HCT116 (cell line): ENCODE data around the gene RNF125. TPM values are rescaled to one million over a fixed set of nuclear protein-coding genes. Genes with fewer than 3 reads are reported as not detected.
"Not testable (repeated sequence)": the region's sequence is repeated elsewhere in the genome, so short reads cannot be mapped to it uniquely, and the experiment has no call there.

Experiments
- ATAC-seq: fragments of 200-7000 bp; cut with Tn5 transposase; 2 replicates; pipeline ENCODE4 v1.9.1; 2020; ENCODE audit warnings: mild to moderate bottlenecking, moderate library complexity
- BruUV-seq: library from RNA; stranded (reverse); fragments of 400-500 nt; replicated peaks from 2 replicates; lab custom pipeline; 2021; lab: Mats Ljungman, UMichigan
- CTCF ChIA-PET: fragments of 300-600 bp; sonication (Branson Sonifier 250); formaldehyde crosslinking; loops from one replicate; lab custom pipeline; 2021; ENCODE audit warnings: antibody characterized with exemption; lab: Charles Lee
- POLR2A ChIA-PET: fragments of 300-600, 350-600 bp; sonication (Branson Sonifier 250); formaldehyde crosslinking; loops from one replicate; lab custom pipeline; 2021; ENCODE audit warnings: antibody characterized with exemption; lab: Charles Lee
- RAD21 ChIA-PET, 2 experiments: fragments of 300-600 bp; sonication (Branson Sonifier 250); formaldehyde crosslinking; loops; one replicate each; lab custom pipeline; 2023; ENCODE audit warnings: low total read pairs in 2 of 2; ENCODE audit not compliant: uncharacterized antibody in 2 of 2, unreplicated experiment in 2 of 2, low non-redundant PET in 1 of 2; lab: Charles Lee
- DNase-seq: peaks from one replicate; pipeline ENCODE4 v3.0.0-alpha.2; 2010; ENCODE audit warnings: low read depth, low spot score
- H2AFZ ChIP-seq: fragments of 200-600 bp; shearing (Covaris generic), sonication (generic); 2 replicates; pipeline ENCODE4 v1.6.1; 2017; ENCODE audit warnings: low read depth, mixed run types, mixed read lengths, antibody characterized with exemption, low read length; ENCODE audit not compliant: poor library complexity, severe bottlenecking
- H3K27ac ChIP-seq: 2 replicates; pipeline ENCODE4 v1.5.1; 2012; ENCODE audit warnings: low read depth, low read length
- H3K27me3 ChIP-seq: fragments of 200-600 bp; sonication (generic); 2 replicates; pipeline ENCODE4 v1.6.1; 2016; ENCODE audit warnings: mixed run types, low read length, mixed read lengths; ENCODE audit not compliant: insufficient read depth
- H3K36me3 ChIP-seq, 2 experiments: fragments of 200-500 bp in 1 of 2; fragments of 200-600 bp in 1 of 2; sonication (Bioruptor generic) in 1 of 2; sonication (generic) in 1 of 2; 2 replicates each; pipeline versions ENCODE4 v1.5.1 to v1.6.1; 2014 to 2016; ENCODE audit warnings: low read length in 2 of 2, inconsistent platforms in 1 of 2, mixed read lengths in 1 of 2, mixed run types in 1 of 2; ENCODE audit not compliant: insufficient read depth in 2 of 2, control insufficient read depth in 1 of 2
- H3K4me1 ChIP-seq, 2 experiments: fragments of 200-600 bp in 1 of 2; sonication (generic) in 1 of 2; 2 replicates each; pipeline versions ENCODE4 v1.5.1 to v1.6.1; 2012 to 2017; ENCODE audit warnings: low read length in 2 of 2, inconsistent platforms in 1 of 2, mild to moderate bottlenecking in 1 of 2, mixed read lengths in 1 of 2, mixed run types in 1 of 2, moderate library complexity in 1 of 2; ENCODE audit not compliant: insufficient read depth in 2 of 2, control insufficient read depth in 1 of 2
- H3K4me2 ChIP-seq: fragments of 200-600 bp; sonication (generic); 2 replicates; pipeline ENCODE4 v1.6.1; 2017; ENCODE audit warnings: mixed run types, low read length, mixed read lengths
- H3K4me3 ChIP-seq, 2 experiments: fragments of 200-600 bp in 1 of 2; sonication (generic) in 1 of 2; replicated peaks in 1 of 2; 2 replicates each; pipeline ENCODE4 v1.5.1; 2011 to 2016; ENCODE audit warnings: low read length in 2 of 2, control low read depth in 1 of 2, low read depth in 1 of 2, mild to moderate bottlenecking in 1 of 2, mixed read lengths in 1 of 2, mixed run types in 1 of 2
- H3K79me2 ChIP-seq: fragments of 200-600 bp; sonication (generic); 2 replicates; pipeline ENCODE4 v1.6.1; 2017; ENCODE audit warnings: mild to moderate bottlenecking, mixed run types, low read length, moderate library complexity, mixed read lengths; ENCODE audit not compliant: insufficient read depth
- H3K9ac ChIP-seq: fragments of 200-600 bp; sonication (generic); 2 replicates; pipeline ENCODE4 v1.6.1; 2016; ENCODE audit warnings: low read length, mixed read lengths
- H3K9me2 ChIP-seq: fragments of 200-600 bp; sonication (generic), shearing (Covaris generic); 2 replicates; pipeline ENCODE4 v1.6.1; 2017; ENCODE audit warnings: mixed run types, mild to moderate bottlenecking, moderate library complexity; ENCODE audit not compliant: insufficient read depth
- H3K9me3 ChIP-seq, 2 experiments: fragments of 200-500 bp in 1 of 2; fragments of 200-600 bp in 1 of 2; sonication (Bioruptor generic) in 1 of 2; sonication (generic) in 1 of 2; 2 replicates each; pipeline ENCODE4 v1.6.1; 2014 to 2017; ENCODE audit warnings: low read length in 2 of 2, mixed read lengths in 2 of 2, inconsistent platforms in 1 of 2, low read depth in 1 of 2, mild to moderate bottlenecking in 1 of 2, mixed run types in 1 of 2, moderate library complexity in 1 of 2; ENCODE audit not compliant: control insufficient read depth in 1 of 2, insufficient read depth in 1 of 2
- H4K20me1 ChIP-seq: fragments of 200-600 bp; sonication (generic), shearing (Covaris generic); 2 replicates; pipeline ENCODE4 v1.6.1; 2017; ENCODE audit warnings: mixed run types, mild to moderate bottlenecking, moderate library complexity; ENCODE audit not compliant: insufficient read depth
- CEBPB ChIP-seq: IDR thresholded peaks from 2 replicates; pipeline ENCODE4 v1.6.1; 2012; ENCODE audit warnings: low read depth
- EZH2 ChIP-seq: fragments of 200-600 bp; sonication (generic); IDR thresholded peaks from 2 replicates; pipeline ENCODE4 v1.6.1; 2017; ENCODE audit warnings: antibody characterized with exemption, mixed run types
- JUND ChIP-seq: IDR thresholded peaks from 2 replicates; pipeline ENCODE4 v1.6.1; 2012
- intact Hi-C: fragments of 100-400 bp; cut with micrococcal nuclease; formaldehyde crosslinking; loops from 2 replicates; pipeline ENCODE4 v1.10.0; 2022
- total RNA-seq: library from RNA; stranded (reverse); gene quantifications from one replicate; pipeline ENCODE4 v1.2.1, GENCODE V29; 2021; ENCODE audit not compliant: unreplicated experiment
- TF ChIP-seq, protein P1 (sequence below): IDR thresholded peaks from 2 replicates; pipeline ENCODE4 v1.6.1; 2012

RNF125 gene
- total RNA-seq, 1 experiment from 2014 or later = 7.4 TPM

DNA sequence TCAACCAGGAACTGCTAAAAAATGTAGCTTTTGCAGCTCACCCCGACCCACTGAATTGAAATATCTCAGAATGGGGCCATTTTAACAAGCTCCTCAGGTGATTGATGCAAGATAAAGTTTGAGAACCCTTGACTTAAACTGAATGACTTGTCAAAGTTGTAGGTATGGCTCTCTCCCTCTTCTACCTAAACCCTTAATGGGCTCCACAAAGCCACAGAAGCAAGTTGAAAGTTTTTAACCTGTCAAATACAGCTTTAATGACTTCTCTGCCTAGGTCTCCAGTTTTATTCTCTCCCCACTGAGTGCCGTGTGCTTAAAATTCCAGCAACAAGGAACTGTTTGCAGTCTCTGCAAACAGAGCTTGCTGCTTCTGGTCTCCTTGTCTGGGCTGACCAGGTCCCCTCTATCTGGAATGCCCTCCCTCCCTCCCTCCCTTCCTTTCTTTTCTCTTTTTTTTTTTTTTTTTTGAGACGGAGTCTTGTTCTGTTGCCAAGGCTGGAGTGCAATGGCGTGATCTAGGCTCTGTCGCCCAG lies 19.7 kb upstream of the RNF125 start (continued):
- TF ChIP-seq, protein P1, sequence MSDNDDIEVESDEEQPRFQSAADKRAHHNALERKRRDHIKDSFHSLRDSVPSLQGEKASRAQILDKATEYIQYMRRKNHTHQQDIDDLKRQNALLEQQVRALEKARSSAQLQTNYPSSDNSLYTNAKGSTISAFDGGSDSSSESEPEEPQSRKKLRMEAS = no peak
- TF ChIP-seq JUND (no peak), EZH2 (no peak), CEBPB (no peak)

GRCh38 chr18:32001141-32001540 lies 17.5 kb upstream of the RNF125 start:
- RAD21 ChIA-PET, POLR2A ChIA-PET: not testable (repeated sequence)

GRCh38 chr18:32003822-32004221 lies 14.8 kb upstream of the RNF125 start:
- DNase-seq, H3K4me2 ChIP-seq, H4K20me1 ChIP-seq, intact Hi-C loops, H3K9me3 ChIP-seq, H3K27ac ChIP-seq, H3K9me2 ChIP-seq, H3K79me2 ChIP-seq, RAD21 ChIA-PET, POLR2A ChIA-PET, H3K36me3 ChIP-seq, H3K9ac ChIP-seq, ATAC-seq, H3K4me3 ChIP-seq, CTCF ChIA-PET, H3K4me1 ChIP-seq, BruUV-seq, H3K27me3 ChIP-seq, H2AFZ ChIP-seq: not testable (repeated sequence)

More at GRCh38 chr18:32001141-32001540, 17.5 kb upstream of the RNF125 start:
- H4K20me1 ChIP-seq, H3K9me2 ChIP-seq, H3K9me3 ChIP-seq, H3K27me3 ChIP-seq, H3K79me2 ChIP-seq, H3K36me3 ChIP-seq, H3K9ac ChIP-seq, H3K4me1 ChIP-seq, H2AFZ ChIP-seq, BruUV-seq, ATAC-seq, CTCF ChIA-PET, H3K4me3 ChIP-seq, DNase-seq, intact Hi-C loops, H3K4me2 ChIP-seq, H3K27ac ChIP-seq: not testable (repeated sequence)
